ENCODE measurements around the gene CADM1.

Gene CADM1

GRCh38 chr11:115407496-115407895, 96.7 kb downstream of the CADM1 start:
- no peak for DNase-seq (ENCODE audit: low read depth in 3 of 3)

GRCh38 chr11:115406404-115406803, 97.8 kb downstream of the CADM1 start:
- DNase-seq (ENCODE audit: low read depth in 3 of 3), result no peak

- no peak for DNase-seq (ENCODE audit: low read depth in 3 of 3)
Observed at GRCh38 chr11:115398333-115399080, 105.7 kb downstream of the CADM1 start.

- DNase-seq (ENCODE audit: low read depth in 3 of 3), result no peak
Observed at GRCh38 chr11:115396533-115396932, 107.7 kb downstream of the CADM1 start.

GRCh38 chr11:115393950-115394349, 110.3 kb downstream of the CADM1 start:
- no peak for DNase-seq (ENCODE audit: low read depth in 3 of 3)

GRCh38 chr11:115391598-115391997, 112.6 kb downstream of the CADM1 start:
- DNase-seq (ENCODE audit: low read depth in 3 of 3), result no peak

GRCh38 chr11:115391160-115391559, 113.1 kb downstream of the CADM1 start:
- DNase-seq (ENCODE audit: low read depth in 3 of 3), result no peak

GRCh38 chr11:115390441-115390840, 113.8 kb downstream of the CADM1 start:
- DNase-seq (ENCODE audit: low read depth in 3 of 3), result no peak

- no peak for DNase-seq (ENCODE audit: low read depth in 3 of 3)
Observed at GRCh38 chr11:115389790-115390189, 114.4 kb downstream of the CADM1 start.

GRCh38 chr11:115385226-115385625, 119.0 kb downstream of the CADM1 start:
- no peak for DNase-seq (ENCODE audit: low read depth in 3 of 3)

- DNase-seq (ENCODE audit: low read depth in 3 of 3), result no peak
Observed at GRCh38 chr11:115384236-115384635, 120.0 kb downstream of the CADM1 start.

GRCh38 chr11:115383431-115383830, 120.8 kb downstream of the CADM1 start:
- no peak for DNase-seq (ENCODE audit: low read depth in 3 of 3)

GRCh38 chr11:115379528-115379927, 124.7 kb downstream of the CADM1 start:
- DNase-seq (ENCODE audit: low read depth in 3 of 3), result no peak

- no peak for DNase-seq (ENCODE audit: low read depth in 3 of 3)
Observed at GRCh38 chr11:115378557-115378956, 125.7 kb downstream of the CADM1 start.

- no peak for DNase-seq (ENCODE audit: low read depth in 3 of 3)
Observed at GRCh38 chr11:115377882-115378296, 126.3 kb downstream of the CADM1 start.

- DNase-seq (ENCODE audit: low read depth in 3 of 3), result no peak
Observed at GRCh38 chr11:115368616-115369015, 135.6 kb downstream of the CADM1 start.

- DNase-seq (ENCODE audit: low read depth in 3 of 3), result no peak
Observed at GRCh38 chr11:115366826-115367225, 137.4 kb downstream of the CADM1 start.

- DNase-seq (ENCODE audit: low read depth in 3 of 3), result no peak
Observed at GRCh38 chr11:115365907-115366306, 138.3 kb downstream of the CADM1 start.

GRCh38 chr11:115364896-115365295, 139.3 kb downstream of the CADM1 start:
- DNase-seq (ENCODE audit: low read depth in 3 of 3), result no peak

- no peak for DNase-seq (ENCODE audit: low read depth in 3 of 3)
Observed at GRCh38 chr11:115363921-115364320, 140.3 kb downstream of the CADM1 start.

GRCh38 chr11:115363426-115363825, 140.8 kb downstream of the CADM1 start:
- DNase-seq (ENCODE audit: low read depth in 3 of 3), result no peak

GRCh38 chr11:115362997-115363396, 141.2 kb downstream of the CADM1 start:
- DNase-seq (ENCODE audit: low read depth in 3 of 3), result no peak

GRCh38 chr11:115361025-115361424, 143.2 kb downstream of the CADM1 start:
- DNase-seq (ENCODE audit: low read depth in 3 of 3), result no peak

Measured in stimulated activated CD4-positive, alpha-beta T cell treated with anti-CD3 and anti-CD28 coated beads, TNF-alpha, amount 100 ng/mL, for 48 hours (primary cell).